HCT116 (cell line): Measurements from ENCODE around the gene COG6. TPM values are rescaled to one million over a fixed set of nuclear protein-coding genes. Genes with fewer than 3 reads are reported as not detected.

Source experiments
- ATAC-seq: fragments of 200-7000 bp; cut with Tn5 transposase; 2 replicates; pipeline ENCODE4 v1.9.1; 2020; ENCODE audit warnings: mild to moderate bottlenecking, moderate library complexity
- BruUV-seq: library from RNA; stranded (reverse); fragments of 400-500 nt; replicated peaks from 2 replicates; lab custom pipeline; 2021; lab: Mats Ljungman, UMichigan
- CTCF ChIA-PET: fragments of 300-600 bp; sonication (Branson Sonifier 250); formaldehyde crosslinking; loops from one replicate; lab custom pipeline; 2021; ENCODE audit warnings: antibody characterized with exemption; lab: Charles Lee
- POLR2A ChIA-PET: fragments of 300-600, 350-600 bp; sonication (Branson Sonifier 250); formaldehyde crosslinking; loops from one replicate; lab custom pipeline; 2021; ENCODE audit warnings: antibody characterized with exemption; lab: Charles Lee
- RAD21 ChIA-PET, 2 experiments: fragments of 300-600 bp; sonication (Branson Sonifier 250); formaldehyde crosslinking; loops; one replicate each; lab custom pipeline; 2023; ENCODE audit warnings: low total read pairs in 2 of 2; ENCODE audit not compliant: uncharacterized antibody in 2 of 2, unreplicated experiment in 2 of 2, low non-redundant PET in 1 of 2; lab: Charles Lee
- DNase-seq: peaks from one replicate; pipeline ENCODE4 v3.0.0-alpha.2; 2010; ENCODE audit warnings: low read depth, low spot score
- H2AFZ ChIP-seq: fragments of 200-600 bp; shearing (Covaris generic), sonication (generic); 2 replicates; pipeline ENCODE4 v1.6.1; 2017; ENCODE audit warnings: low read depth, mixed run types, mixed read lengths, antibody characterized with exemption, low read length; ENCODE audit not compliant: poor library complexity, severe bottlenecking
- H3K27ac ChIP-seq: 2 replicates; pipeline ENCODE4 v1.5.1; 2012; ENCODE audit warnings: low read depth, low read length
- H3K27me3 ChIP-seq: fragments of 200-600 bp; sonication (generic); 2 replicates; pipeline ENCODE4 v1.6.1; 2016; ENCODE audit warnings: mixed run types, low read length, mixed read lengths; ENCODE audit not compliant: insufficient read depth
- H3K36me3 ChIP-seq, 2 experiments: fragments of 200-500 bp in 1 of 2; fragments of 200-600 bp in 1 of 2; sonication (Bioruptor generic) in 1 of 2; sonication (generic) in 1 of 2; 2 replicates each; pipeline versions ENCODE4 v1.5.1 to v1.6.1; 2014 to 2016; ENCODE audit warnings: low read length in 2 of 2, inconsistent platforms in 1 of 2, mixed read lengths in 1 of 2, mixed run types in 1 of 2; ENCODE audit not compliant: insufficient read depth in 2 of 2, control insufficient read depth in 1 of 2
- H3K4me1 ChIP-seq, 2 experiments: fragments of 200-600 bp in 1 of 2; sonication (generic) in 1 of 2; 2 replicates each; pipeline versions ENCODE4 v1.5.1 to v1.6.1; 2012 to 2017; ENCODE audit warnings: low read length in 2 of 2, inconsistent platforms in 1 of 2, mild to moderate bottlenecking in 1 of 2, mixed read lengths in 1 of 2, mixed run types in 1 of 2, moderate library complexity in 1 of 2; ENCODE audit not compliant: insufficient read depth in 2 of 2, control insufficient read depth in 1 of 2
- H3K4me2 ChIP-seq: fragments of 200-600 bp; sonication (generic); 2 replicates; pipeline ENCODE4 v1.6.1; 2017; ENCODE audit warnings: mixed run types, low read length, mixed read lengths
- H3K4me3 ChIP-seq, 2 experiments: fragments of 200-600 bp in 1 of 2; sonication (generic) in 1 of 2; replicated peaks in 1 of 2; 2 replicates each; pipeline ENCODE4 v1.5.1; 2011 to 2016; ENCODE audit warnings: low read length in 2 of 2, control low read depth in 1 of 2, low read depth in 1 of 2, mild to moderate bottlenecking in 1 of 2, mixed read lengths in 1 of 2, mixed run types in 1 of 2
- H3K79me2 ChIP-seq: fragments of 200-600 bp; sonication (generic); 2 replicates; pipeline ENCODE4 v1.6.1; 2017; ENCODE audit warnings: mild to moderate bottlenecking, mixed run types, low read length, moderate library complexity, mixed read lengths; ENCODE audit not compliant: insufficient read depth
- H3K9ac ChIP-seq: fragments of 200-600 bp; sonication (generic); 2 replicates; pipeline ENCODE4 v1.6.1; 2016; ENCODE audit warnings: low read length, mixed read lengths
- H3K9me2 ChIP-seq: fragments of 200-600 bp; sonication (generic), shearing (Covaris generic); 2 replicates; pipeline ENCODE4 v1.6.1; 2017; ENCODE audit warnings: mixed run types, mild to moderate bottlenecking, moderate library complexity; ENCODE audit not compliant: insufficient read depth
- H3K9me3 ChIP-seq, 2 experiments: fragments of 200-500 bp in 1 of 2; fragments of 200-600 bp in 1 of 2; sonication (Bioruptor generic) in 1 of 2; sonication (generic) in 1 of 2; 2 replicates each; pipeline ENCODE4 v1.6.1; 2014 to 2017; ENCODE audit warnings: low read length in 2 of 2, mixed read lengths in 2 of 2, inconsistent platforms in 1 of 2, low read depth in 1 of 2, mild to moderate bottlenecking in 1 of 2, mixed run types in 1 of 2, moderate library complexity in 1 of 2; ENCODE audit not compliant: control insufficient read depth in 1 of 2, insufficient read depth in 1 of 2
- H4K20me1 ChIP-seq: fragments of 200-600 bp; sonication (generic), shearing (Covaris generic); 2 replicates; pipeline ENCODE4 v1.6.1; 2017; ENCODE audit warnings: mixed run types, mild to moderate bottlenecking, moderate library complexity; ENCODE audit not compliant: insufficient read depth
- ATF3 ChIP-seq: IDR thresholded peaks from 2 replicates; pipeline ENCODE4 v1.6.1; 2012
- CBX3 ChIP-seq: IDR thresholded peaks from 2 replicates; pipeline ENCODE4 v1.6.1; 2012; ENCODE audit warnings: low read depth
- CTCF ChIP-seq, 3 experiments: fragments of 200-600 bp in 1 of 3; sonication (generic) in 1 of 3; IDR thresholded peaks in 2 of 3; conservative IDR thresholded peaks in 1 of 3; 2 replicates each; pipeline ENCODE4 v1.5.1; 2012 to 2017; ENCODE audit warnings: low read depth in 2 of 3, low read length in 2 of 3, antibody characterized with exemption in 1 of 3, borderline replicate concordance in 1 of 3, control low read depth in 1 of 3, mild to moderate bottlenecking in 1 of 3, mixed read lengths in 1 of 3, mixed run types in 1 of 3, moderate library complexity in 1 of 3; ENCODE audit not compliant: insufficient read depth in 1 of 3
- EGR1 ChIP-seq: IDR thresholded peaks from 2 replicates; pipeline ENCODE4 v1.6.1; 2012; ENCODE audit warnings: low read depth
- EZH2phosphoT487 ChIP-seq: fragments of 200-600 bp; IDR thresholded peaks from 2 replicates; pipeline ENCODE4 v1.6.1; 2018; ENCODE audit warnings: antibody characterized with exemption, borderline replicate concordance
- FOSL1 ChIP-seq: IDR thresholded peaks from 2 replicates; pipeline ENCODE4 v1.6.1; 2012; ENCODE audit warnings: low read depth
- JUND ChIP-seq: IDR thresholded peaks from 2 replicates; pipeline ENCODE4 v1.6.1; 2012
- MAX ChIP-seq: IDR thresholded peaks from 2 replicates; pipeline ENCODE4 v1.6.1; 2012
- POLR2A ChIP-seq: IDR thresholded peaks from 2 replicates; pipeline ENCODE4 v1.7.0; 2011; ENCODE audit warnings: borderline replicate concordance; ENCODE audit not compliant: insufficient read depth, insufficient read length; ENCODE audit errors: extremely low read depth
- POLR2AphosphoS5 ChIP-seq: IDR thresholded peaks from 2 replicates; pipeline ENCODE4 v1.6.1; 2011; ENCODE audit warnings: mild to moderate bottlenecking, low read depth, low read length, moderate library complexity
- RAD21 ChIP-seq: IDR thresholded peaks from 2 replicates; pipeline ENCODE4 v1.6.1; 2012; ENCODE audit warnings: low read depth, mild to moderate bottlenecking
- SP1 ChIP-seq: IDR thresholded peaks from 2 replicates; pipeline ENCODE4 v1.6.1; 2012; ENCODE audit warnings: low read depth
- TCF7L2 ChIP-seq: IDR thresholded peaks from 2 replicates; pipeline ENCODE4 v1.7.0; 2011; ENCODE audit warnings: borderline replicate concordance, inconsistent platforms; ENCODE audit not compliant: insufficient read depth, insufficient read length; ENCODE audit errors: extremely low read depth
- YY1 ChIP-seq: IDR thresholded peaks from 2 replicates; pipeline ENCODE4 v1.6.1; 2011; ENCODE audit warnings: low read length, low read depth, moderate library complexity, mild to moderate bottlenecking; ENCODE audit not compliant: insufficient replicate concordance; ENCODE audit errors: extremely low read depth
- ZFX ChIP-seq: fragments of 450-650 bp; IDR thresholded peaks from 2 replicates; pipeline ENCODE4 v1.6.1; 2017
- ZNF274 ChIP-seq: fragments of 200-500 bp; sonication (Bioruptor generic); IDR thresholded peaks from 2 replicates; pipeline ENCODE4 v1.6.1; 2014; ENCODE audit warnings: mild to moderate bottlenecking, low read depth, low read length, inconsistent platforms
- intact Hi-C: fragments of 100-400 bp; cut with micrococcal nuclease; formaldehyde crosslinking; loops from 2 replicates; pipeline ENCODE4 v1.10.0; 2022
- total RNA-seq: library from RNA; stranded (reverse); gene quantifications from one replicate; pipeline ENCODE4 v1.2.1, GENCODE V29; 2021; ENCODE audit not compliant: unreplicated experiment
- TF ChIP-seq, protein P1 (sequence below): IDR thresholded peaks from 2 replicates; pipeline ENCODE4 v1.6.1; 2011; ENCODE audit warnings: mild to moderate bottlenecking, low read length, moderate library complexity; ENCODE audit not compliant: insufficient replicate concordance; ENCODE audit errors: extremely low read depth

Gene COG6
- total RNA-seq, 1 experiment from 2014 or later = 33.6 TPM

DNA sequence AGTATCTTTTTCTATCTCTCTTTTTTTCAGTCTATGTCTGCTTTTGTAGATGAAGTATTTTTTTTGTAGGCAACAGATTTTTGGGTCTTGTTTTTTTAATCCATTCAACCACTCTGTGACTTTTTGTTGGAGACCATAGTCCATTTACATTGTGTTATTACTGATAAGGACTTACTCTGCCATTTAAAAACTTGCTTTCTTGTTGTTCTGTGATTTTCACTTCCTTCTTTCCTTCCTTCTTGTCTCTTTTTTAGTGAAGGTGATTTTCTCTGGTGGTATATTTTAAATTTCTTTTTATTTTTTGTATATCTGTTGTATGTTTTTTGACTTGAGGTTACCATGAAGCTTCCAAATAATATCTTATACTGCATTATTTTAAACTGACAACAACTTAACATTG is 79.5 kb downstream of the COG6 start:
- H3K36me3 ChIP-seq = no peaks in the 10 kb centered on the region
- H3K9me3 ChIP-seq = no peaks in the 10 kb centered on the region
- no peak overlapping the region for H2AFZ ChIP-seq
- H3K27ac ChIP-seq = no peak overlapping the region
- BruUV-seq = no TSS peak
- H3K4me2 ChIP-seq = no peak overlapping the region
- no peak for DNase-seq
- intact Hi-C loops = no loop called here
- no peak for ATAC-seq
- H3K9me2 ChIP-seq = no peaks in the 10 kb centered on the region
- RAD21 ChIA-PET = no interaction called here
- no peak overlapping the region for H3K9ac ChIP-seq
- no peak for TF ChIP-seq POLR2A
- no peak for TF ChIP-seq CTCF (IDR thresholded peaks at IDR 0.05 in 2 of 3, conservative IDR thresholded peaks at IDR 0.05 in 1 of 3; ENCODE audit: borderline replicate concordance in 1 of 3, insufficient read depth in 1 of 3, low read depth in 2 of 3, low read length in 2 of 3)
- no peak for TF ChIP-seq SP1
- TF ChIP-seq FOSL1 = no peak
- TF ChIP-seq RAD21 = no peak
- TF ChIP-seq JUND = no peak
- TF ChIP-seq TCF7L2 = no peak
- TF ChIP-seq CBX3 = no peak
- TF ChIP-seq ZNF274 = no peak
- TF ChIP-seq, protein P1, sequence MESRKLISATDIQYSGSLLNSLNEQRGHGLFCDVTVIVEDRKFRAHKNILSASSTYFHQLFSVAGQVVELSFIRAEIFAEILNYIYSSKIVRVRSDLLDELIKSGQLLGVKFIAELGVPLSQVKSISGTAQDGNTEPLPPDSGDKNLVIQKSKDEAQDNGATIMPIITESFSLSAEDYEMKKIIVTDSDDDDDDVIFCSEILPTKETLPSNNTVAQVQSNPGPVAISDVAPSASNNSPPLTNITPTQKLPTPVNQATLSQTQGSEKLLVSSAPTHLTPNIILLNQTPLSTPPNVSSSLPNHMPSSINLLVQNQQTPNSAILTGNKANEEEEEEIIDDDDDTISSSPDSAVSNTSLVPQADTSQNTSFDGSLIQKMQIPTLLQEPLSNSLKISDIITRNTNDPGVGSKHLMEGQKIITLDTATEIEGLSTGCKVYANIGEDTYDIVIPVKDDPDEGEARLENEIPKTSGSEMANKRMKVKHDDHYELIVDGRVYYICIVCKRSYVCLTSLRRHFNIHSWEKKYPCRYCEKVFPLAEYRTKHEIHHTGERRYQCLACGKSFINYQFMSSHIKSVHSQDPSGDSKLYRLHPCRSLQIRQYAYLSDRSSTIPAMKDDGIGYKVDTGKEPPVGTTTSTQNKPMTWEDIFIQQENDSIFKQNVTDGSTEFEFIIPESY = no peak
- TF ChIP-seq ATF3 = no peak
- TF ChIP-seq EGR1 = no peak
- no peak for TF ChIP-seq MAX
- TF ChIP-seq ZFX = no peak
- no peak for TF ChIP-seq YY1
- TF ChIP-seq POLR2AphosphoS5 = no peak
- TF ChIP-seq EZH2phosphoT487 = no peak
- H4K20me1 ChIP-seq = no peaks in the 10 kb centered on the region
- no peaks in the 10 kb centered on the region for H3K79me2 ChIP-seq
- no peaks in the 10 kb centered on the region for H3K27me3 ChIP-seq
- POLR2A ChIA-PET = no interaction called here
- no peaks in the 10 kb centered on the region for H3K4me1 ChIP-seq
- no peak overlapping the region for H3K4me3 ChIP-seq
- CTCF ChIA-PET = no interaction called here
